ENCODE measurements around the gene GBGT1. TPM values are rescaled to one million over a fixed set of nuclear protein-coding genes. Genes with fewer than 3 reads are reported as not detected.

GBGT1 gene
- total RNA-seq, 1 donor, result 3.3 TPM

DNA sequence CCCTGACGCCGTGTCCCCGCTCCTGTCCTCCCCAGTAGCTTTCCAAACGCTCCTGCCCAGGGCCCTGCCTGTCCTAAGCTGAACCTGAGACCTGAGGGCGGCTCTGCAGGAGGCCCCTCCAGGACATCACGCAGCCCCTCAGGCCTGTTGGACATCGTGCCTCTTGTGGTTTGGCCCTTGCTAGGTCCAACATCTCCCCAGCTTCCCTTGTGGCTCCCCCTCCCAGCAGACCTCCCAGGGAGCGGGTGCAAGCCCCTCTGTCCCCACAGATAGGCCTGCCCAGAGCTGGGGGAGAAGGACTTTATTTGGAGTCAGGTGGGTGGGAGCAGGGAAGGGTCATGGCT lies 41.3 kb upstream of the GBGT1 start:
- Histone ChIP-seq H3K36me3 (ENCODE audit: insufficient read depth, low read length) (no peaks in the 10 kb centered on the region), H3K4me2 (ENCODE audit: insufficient read depth, low read length) (no peak overlapping the region), H4K20me1 (ENCODE audit: insufficient read depth, low read length) (no peaks in the 10 kb centered on the region), H3K27ac (ENCODE audit: low read depth, low read length) (no peak overlapping the region), H3K4me1 (ENCODE audit: insufficient read depth, low read length) (no peaks in the 10 kb centered on the region), H3K4me3 (ENCODE audit: insufficient read depth, low read length) (no peak overlapping the region), H3K27me3 (ENCODE audit: insufficient read depth, low read length) (no peaks in the 10 kb centered on the region), H2AFZ (ENCODE audit: low read length) (no peak overlapping the region), H3K79me2 (ENCODE audit: insufficient read depth, low read length) (no peaks in the 10 kb centered on the region), H3K9me3 (ENCODE audit: low read depth, low read length) (no peaks in the 10 kb centered on the region)
- DNase-seq (ENCODE audit: insufficient read length, low spot score, missing footprints), result no peak
- TF ChIP-seq, protein P1, sequence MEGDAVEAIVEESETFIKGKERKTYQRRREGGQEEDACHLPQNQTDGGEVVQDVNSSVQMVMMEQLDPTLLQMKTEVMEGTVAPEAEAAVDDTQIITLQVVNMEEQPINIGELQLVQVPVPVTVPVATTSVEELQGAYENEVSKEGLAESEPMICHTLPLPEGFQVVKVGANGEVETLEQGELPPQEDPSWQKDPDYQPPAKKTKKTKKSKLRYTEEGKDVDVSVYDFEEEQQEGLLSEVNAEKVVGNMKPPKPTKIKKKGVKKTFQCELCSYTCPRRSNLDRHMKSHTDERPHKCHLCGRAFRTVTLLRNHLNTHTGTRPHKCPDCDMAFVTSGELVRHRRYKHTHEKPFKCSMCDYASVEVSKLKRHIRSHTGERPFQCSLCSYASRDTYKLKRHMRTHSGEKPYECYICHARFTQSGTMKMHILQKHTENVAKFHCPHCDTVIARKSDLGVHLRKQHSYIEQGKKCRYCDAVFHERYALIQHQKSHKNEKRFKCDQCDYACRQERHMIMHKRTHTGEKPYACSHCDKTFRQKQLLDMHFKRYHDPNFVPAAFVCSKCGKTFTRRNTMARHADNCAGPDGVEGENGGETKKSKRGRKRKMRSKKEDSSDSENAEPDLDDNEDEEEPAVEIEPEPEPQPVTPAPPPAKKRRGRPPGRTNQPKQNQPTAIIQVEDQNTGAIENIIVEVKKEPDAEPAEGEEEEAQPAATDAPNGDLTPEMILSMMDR (IDR thresholded peaks at IDR 0.05; ENCODE audit: extremely low read depth, low read depth, low read length), result no peak

DNA sequence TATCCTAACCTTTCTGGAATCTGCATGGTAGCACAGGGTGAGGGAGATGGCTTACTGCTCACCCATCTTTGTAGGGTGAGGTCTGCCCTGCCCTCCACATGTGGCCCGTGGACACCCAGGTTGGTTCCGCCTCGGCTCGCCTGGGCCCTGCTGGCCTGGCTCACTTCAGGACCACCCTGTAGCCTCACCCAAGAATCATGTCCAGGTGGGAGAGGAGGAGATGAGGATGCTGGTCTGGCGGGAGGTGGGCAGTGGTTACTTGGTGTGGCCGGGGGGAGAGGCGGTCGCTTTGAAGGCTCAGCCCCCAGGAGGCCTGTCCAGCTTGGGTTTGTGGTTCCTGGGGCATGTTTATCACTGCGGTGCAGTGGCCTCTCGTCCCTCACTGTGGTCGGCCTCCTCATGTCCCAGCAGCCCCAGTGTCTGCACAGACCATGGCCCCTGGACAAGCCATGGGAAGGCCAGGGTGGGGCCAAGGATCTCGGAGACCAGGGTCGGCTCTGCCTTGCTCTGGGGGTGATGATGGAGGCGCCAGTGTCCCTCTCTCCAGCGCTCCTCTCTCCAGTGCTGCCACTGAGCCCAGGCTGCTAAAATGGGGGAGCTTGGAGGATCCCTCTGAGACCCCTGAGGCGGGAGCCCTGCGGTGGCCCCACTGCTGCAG lies 40.8 kb upstream of the GBGT1 start:
- H3K4me3 ChIP-seq (ENCODE audit: insufficient read depth, low read length), result no peak overlapping the region
- no peak for DNase-seq (ENCODE audit: insufficient read length, low spot score, missing footprints)
- no peak overlapping the region for H2AFZ ChIP-seq (ENCODE audit: low read length)
- no peaks in the 10 kb centered on the region for H3K9me3 ChIP-seq (ENCODE audit: low read depth, low read length)
- no peaks in the 10 kb centered on the region for H3K4me1 ChIP-seq (ENCODE audit: insufficient read depth, low read length)
- no peaks in the 10 kb centered on the region for H3K79me2 ChIP-seq (ENCODE audit: insufficient read depth, low read length)
- no peaks in the 10 kb centered on the region for H3K36me3 ChIP-seq (ENCODE audit: insufficient read depth, low read length)
- no peaks in the 10 kb centered on the region for H4K20me1 ChIP-seq (ENCODE audit: insufficient read depth, low read length)
- no peaks in the 10 kb centered on the region for H3K27me3 ChIP-seq (ENCODE audit: insufficient read depth, low read length)
- no peak overlapping the region for H3K27ac ChIP-seq (ENCODE audit: low read depth, low read length)
- H3K4me2 ChIP-seq (ENCODE audit: insufficient read depth, low read length), result no peak overlapping the region
- TF ChIP-seq, protein P1 (IDR thresholded peaks at IDR 0.05; ENCODE audit: extremely low read depth, low read depth, low read length), result no peak

DNA sequence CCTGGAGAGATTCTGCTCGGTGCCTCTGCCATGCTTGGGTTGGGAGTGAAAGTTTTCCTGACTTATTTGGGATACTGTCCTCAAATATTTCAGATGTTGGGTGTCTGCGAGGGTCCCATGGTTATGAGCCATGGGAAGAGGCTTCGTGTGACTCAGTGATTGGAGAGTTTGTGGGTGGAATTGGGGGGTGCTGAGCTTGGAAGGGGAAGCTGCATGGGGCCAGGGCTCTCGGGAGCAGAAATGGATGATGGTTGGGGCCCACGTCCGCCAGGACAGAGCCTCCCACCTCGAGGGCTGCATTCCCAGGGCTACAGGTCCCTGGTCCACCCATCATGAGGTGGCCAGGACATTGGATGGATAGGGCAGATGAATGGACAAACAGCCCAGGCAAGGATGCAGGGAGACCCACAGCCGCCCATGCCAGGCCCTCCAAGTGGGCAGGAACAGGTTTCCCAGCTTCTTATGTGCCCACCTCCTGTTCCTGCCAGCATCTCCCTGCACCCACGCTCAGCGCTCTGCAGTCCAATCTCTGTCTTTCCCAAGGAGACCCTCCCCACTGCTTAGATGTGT lies 39.9 kb upstream of the GBGT1 start:
- Histone ChIP-seq H3K4me1 (ENCODE audit: insufficient read depth, low read length) (no peaks in the 10 kb centered on the region), H3K4me3 (ENCODE audit: insufficient read depth, low read length) (no peak overlapping the region), H3K79me2 (ENCODE audit: insufficient read depth, low read length) (no peaks in the 10 kb centered on the region), H3K36me3 (ENCODE audit: insufficient read depth, low read length) (no peaks in the 10 kb centered on the region), H3K27me3 (ENCODE audit: insufficient read depth, low read length) (no peaks in the 10 kb centered on the region), H3K4me2 (ENCODE audit: insufficient read depth, low read length) (no peak overlapping the region), H4K20me1 (ENCODE audit: insufficient read depth, low read length) (no peaks in the 10 kb centered on the region), H3K27ac (ENCODE audit: low read depth, low read length) (no peak overlapping the region), H2AFZ (ENCODE audit: low read length) (no peak overlapping the region), H3K9me3 (ENCODE audit: low read depth, low read length) (no peaks in the 10 kb centered on the region)
- TF ChIP-seq, protein P1 (IDR thresholded peaks at IDR 0.05; ENCODE audit: extremely low read depth, low read depth, low read length), result no peak
- peak; percentile 65 for DNase-seq (ENCODE audit: insufficient read length, low spot score, missing footprints)

DNA sequence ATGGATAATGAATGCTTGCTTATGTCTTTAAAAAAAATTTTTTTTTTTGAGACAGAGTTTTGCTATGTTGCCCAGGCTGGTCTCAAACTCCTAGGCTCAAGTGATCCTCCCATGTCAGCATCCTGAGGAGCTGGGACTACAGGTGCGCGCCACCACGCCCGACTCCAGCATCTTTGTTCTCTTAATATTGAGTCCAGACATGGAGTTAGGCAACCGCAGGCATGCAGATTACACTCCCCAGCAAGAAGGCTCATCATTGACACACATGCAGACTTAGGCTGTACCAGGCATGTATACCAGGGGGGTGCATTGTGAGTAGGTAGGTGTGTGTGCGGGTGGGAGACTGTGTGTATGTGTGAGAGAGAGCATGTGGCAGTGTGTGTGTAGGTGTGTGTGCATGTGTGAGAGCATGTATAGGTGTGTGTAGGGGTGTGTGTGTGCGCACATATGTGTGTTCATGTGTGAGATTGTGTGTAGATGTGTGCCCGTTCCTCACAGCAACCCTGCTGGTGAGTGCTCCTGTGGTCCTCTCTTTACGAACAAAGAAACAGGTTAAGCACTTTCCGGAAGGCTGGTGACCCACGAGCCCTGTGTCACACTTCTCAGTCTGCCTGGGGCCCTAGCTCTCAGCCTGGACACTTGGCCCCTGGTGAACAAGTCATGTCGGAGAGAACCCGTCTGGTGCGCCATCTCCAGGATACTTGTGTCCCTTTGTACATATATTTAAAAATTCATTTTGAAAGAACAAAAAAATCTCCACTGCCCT lies 39.2 kb upstream of the GBGT1 start:
- H3K27me3 ChIP-seq (ENCODE audit: insufficient read depth, low read length), result no peaks in the 10 kb centered on the region
- DNase-seq (ENCODE audit: insufficient read length, low spot score, missing footprints), result peak; percentile 80
- no peak overlapping the region for H3K4me3 ChIP-seq (ENCODE audit: insufficient read depth, low read length)
- no peak overlapping the region for H2AFZ ChIP-seq (ENCODE audit: low read length)
- H3K4me2 ChIP-seq (ENCODE audit: insufficient read depth, low read length), result no peak overlapping the region
- no peak overlapping the region for H3K27ac ChIP-seq (ENCODE audit: low read depth, low read length)
- H4K20me1 ChIP-seq (ENCODE audit: insufficient read depth, low read length), result no peaks in the 10 kb centered on the region
- no peaks in the 10 kb centered on the region for H3K9me3 ChIP-seq (ENCODE audit: low read depth, low read length)
- no peaks in the 10 kb centered on the region for H3K79me2 ChIP-seq (ENCODE audit: insufficient read depth, low read length)
- H3K36me3 ChIP-seq (ENCODE audit: insufficient read depth, low read length), result no peaks in the 10 kb centered on the region
- H3K4me1 ChIP-seq (ENCODE audit: insufficient read depth, low read length), result no peaks in the 10 kb centered on the region
- TF ChIP-seq, protein P1 (IDR thresholded peaks at IDR 0.05; ENCODE audit: extremely low read depth, low read depth, low read length), result no peak
